Measurements from ENCODE around the gene ACE.

- TF ChIP-seq ZNF384 (IDR thresholded peaks at IDR 0.05), result no peak
- TF ChIP-seq PKNOX1 (IDR thresholded peaks at IDR 0.05), result no peak
- TF ChIP-seq TARDBP (IDR thresholded peaks at IDR 0.05), result no peak
- TF ChIP-seq LEF1 (IDR thresholded peaks at IDR 0.05; ENCODE audit: borderline replicate concordance), result no peak
- TF ChIP-seq CTBP1 (IDR thresholded peaks at IDR 0.05; ENCODE audit: borderline replicate concordance), result no peak
- TF ChIP-seq BHLHE40 (IDR thresholded peaks at IDR 0.05; ENCODE audit: borderline replicate concordance), result no peak
Observed at GRCh38 chr17:63476459-63476853, 405 bp upstream of the ACE start.

Data from HEK293T (cell line).